Eye (tissue), 1 donor: ENCODE measurements around the gene IZUMO4.
"Not testable (repeated sequence)": the region's sequence is repeated elsewhere in the genome, so short reads cannot be mapped to it uniquely, and the experiment has no call there.

Experiments used
- DNase-seq: peaks from one replicate; pipeline ENCODE4 v3.0.0-alpha.2; 2015

Gene IZUMO4

DNA sequence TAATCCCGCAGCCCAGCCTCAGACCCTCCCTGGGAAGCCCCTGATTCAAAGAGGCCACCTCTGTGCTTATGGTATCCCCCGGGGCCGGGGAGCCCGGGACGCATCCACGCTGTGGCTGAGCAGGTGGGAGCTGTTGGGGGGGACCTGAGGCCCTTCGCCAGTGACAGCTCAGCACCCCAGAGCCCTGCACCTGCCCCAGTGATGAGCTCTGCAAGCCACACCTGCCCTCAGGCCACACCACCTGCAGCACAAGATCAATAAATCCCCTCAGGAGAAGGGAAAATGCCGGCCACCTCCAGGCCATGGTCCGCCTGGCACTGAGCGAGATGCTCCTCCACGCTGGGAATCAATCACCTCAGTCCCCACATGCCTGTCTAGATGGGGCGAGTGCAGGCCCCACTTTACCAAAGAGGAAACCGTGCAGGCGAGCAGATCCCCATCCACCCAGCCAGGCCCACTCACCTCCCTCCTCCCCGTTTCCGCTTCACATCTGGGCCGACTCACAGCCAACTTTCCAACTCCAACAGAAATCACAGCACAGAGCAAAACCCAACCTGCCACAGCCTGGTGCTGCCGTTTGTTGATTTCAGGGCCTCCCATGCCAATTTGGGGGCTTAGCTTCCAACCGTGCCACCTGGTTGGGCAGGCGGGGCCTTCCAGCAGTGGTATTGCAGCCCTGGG is 13.4 kb upstream of the IZUMO4 start:
- DNase-seq = no peak

DNA sequence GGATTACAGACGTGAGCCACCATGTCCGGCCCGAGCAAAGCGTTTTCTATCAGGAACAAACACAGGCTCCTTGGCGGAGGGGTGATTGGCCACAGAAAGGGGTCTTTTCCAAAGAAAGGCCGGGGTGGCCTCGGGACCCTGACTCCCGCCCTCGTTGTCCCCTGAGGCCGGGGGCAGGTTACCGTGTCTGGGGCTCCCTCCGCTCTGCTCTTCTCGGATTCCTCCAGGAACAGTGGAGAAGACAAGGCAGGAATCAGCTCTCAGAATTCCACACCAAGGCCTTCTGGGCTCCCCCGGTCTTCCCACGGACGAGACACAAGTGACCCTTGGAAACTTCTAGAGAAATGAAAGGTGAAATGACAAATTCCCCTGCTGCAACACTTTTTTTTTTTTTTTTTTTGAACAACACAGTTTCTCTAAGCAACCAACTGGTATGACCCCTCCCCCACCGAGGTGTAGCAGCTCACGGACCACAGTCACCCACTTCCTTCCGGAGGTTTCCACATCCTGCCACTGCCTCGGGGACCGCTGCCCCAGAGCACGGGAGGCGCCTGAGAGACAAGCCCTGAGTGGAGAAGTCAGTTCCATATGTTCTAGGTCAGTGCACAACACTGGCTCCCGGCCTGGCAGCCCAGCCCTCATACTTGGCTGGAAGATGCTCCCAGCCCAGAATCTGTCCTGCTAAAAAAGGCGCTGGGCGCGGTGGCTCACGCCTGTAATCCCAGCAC is 11.6 kb upstream of the IZUMO4 start:
- DNase-seq = no peak

- DNase-seq = not testable (repeated sequence)
Measured at GRCh38 chr19:2086695-2087620, 9.8 kb upstream of the IZUMO4 start.

GRCh38 chr19:2087621-2088100 is 9.1 kb upstream of the IZUMO4 start:
- DNase-seq = no peak

DNA sequence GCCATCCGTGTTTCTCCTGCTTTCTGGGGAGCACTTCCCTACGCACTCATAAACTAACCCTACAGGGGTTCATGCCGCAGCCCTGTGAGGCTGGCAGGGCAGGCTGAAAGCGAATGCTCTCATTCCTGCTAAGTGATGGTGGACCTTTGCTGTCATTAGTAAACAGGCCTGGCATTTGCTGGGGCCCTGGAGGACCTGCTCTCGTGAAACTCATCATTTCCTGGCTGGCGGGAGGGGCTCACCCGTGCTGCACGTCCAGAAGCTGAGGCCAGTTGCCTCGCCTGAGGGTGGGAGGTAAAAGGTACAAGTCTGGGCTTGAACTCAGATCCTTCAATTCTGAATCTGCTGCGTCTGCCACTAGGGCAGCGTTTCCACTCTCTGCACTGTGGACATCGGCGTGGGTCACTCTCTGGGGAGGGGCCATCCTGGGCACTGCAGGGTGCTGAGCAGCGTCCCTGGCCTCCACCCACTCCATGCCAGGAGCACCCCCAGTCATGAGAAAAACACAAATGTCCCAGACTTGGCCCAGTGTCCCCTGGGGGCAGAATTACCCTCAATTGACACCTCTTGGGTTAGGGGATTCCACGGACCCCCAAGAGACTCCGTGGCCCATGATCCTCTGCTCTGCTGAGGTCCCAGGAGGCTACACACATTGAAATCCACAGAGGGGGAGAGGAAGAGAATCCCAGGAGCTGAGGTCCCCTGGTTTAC is 7.6 kb upstream of the IZUMO4 start:
- no peak for DNase-seq

DNA sequence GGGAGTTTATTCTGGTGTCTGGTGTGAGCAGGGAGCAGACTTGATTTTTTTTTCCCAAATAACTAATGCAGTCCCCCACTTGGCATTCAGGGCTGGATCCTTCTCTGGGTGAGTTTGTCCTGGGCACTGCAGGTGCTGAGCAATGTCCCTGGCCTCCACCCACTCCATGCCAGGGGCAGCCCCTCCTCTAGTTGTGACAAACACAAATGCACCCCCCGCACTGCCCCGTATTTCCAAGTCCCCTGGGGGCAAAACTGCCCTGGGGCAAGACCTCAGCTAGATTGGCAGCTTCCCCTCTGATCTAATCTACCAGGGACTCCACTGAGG is 7.0 kb upstream of the IZUMO4 start:
- no peak for DNase-seq

DNA sequence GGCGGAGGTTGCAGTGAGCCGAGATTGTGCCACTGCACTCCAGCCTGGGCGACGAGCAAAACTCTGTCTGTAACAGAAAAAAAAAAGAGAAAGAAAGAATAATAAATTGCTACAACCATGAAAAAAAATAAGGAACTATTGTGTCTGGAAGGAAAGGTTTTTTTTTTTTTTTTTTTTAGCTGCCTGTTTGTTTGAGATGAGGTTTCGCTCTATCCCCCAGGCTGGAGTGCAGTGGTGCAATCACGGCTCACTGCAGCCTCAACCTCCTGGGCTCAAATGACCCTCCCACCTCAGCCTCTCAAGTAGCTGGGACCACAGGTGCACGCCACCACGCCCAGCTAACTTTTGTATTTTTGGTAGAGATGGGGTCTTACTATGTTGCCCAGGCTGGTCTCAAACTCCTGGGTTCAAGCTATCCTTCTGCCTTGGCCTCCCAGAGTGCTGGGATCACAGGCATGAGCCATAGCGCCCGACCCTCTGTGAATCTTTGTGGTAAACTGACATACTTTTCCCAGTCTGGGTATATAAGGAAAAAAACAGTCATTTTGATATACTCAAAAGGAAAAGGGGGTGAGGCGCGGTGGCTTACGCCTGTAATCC is 4.7 kb upstream of the IZUMO4 start:
- DNase-seq = not testable (repeated sequence)

- no peak for DNase-seq
Measured at GRCh38 chr19:2096034-2096479, 658 bp upstream of the IZUMO4 start, which contains the start of gene MOB3A. Gene MOB3A (minus strand): TSS chr19:2096326. CDS start chr19:2078560, 17,766 bp downstream.

- DNase-seq = no peak
Measured at GRCh38 chr19:2097203-2097885, 629 bp downstream of the IZUMO4 start.

DNA sequence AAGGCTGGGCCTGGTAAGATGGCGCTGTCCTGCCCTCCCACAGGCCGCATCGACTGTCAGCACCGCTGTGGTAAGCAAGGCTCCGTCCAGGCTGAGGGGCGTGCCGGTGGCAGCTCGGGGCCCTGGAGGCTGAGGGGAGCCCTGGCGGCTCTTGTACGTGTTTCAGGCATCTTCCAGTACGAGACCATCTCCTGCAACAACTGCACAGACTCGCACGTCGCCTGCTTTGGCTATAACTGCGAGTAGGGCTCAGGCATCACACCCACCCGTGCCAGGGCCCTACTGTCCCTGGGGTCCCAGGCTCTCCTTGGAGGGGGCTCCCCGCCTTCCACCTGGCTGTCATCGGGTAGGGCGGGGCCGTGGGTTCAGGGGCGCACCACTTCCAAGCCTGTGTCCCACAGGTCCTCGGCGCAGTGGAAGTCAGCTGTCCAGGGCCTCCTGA is 1.2 kb downstream of the IZUMO4 start:
- DNase-seq = no peak

DNA sequence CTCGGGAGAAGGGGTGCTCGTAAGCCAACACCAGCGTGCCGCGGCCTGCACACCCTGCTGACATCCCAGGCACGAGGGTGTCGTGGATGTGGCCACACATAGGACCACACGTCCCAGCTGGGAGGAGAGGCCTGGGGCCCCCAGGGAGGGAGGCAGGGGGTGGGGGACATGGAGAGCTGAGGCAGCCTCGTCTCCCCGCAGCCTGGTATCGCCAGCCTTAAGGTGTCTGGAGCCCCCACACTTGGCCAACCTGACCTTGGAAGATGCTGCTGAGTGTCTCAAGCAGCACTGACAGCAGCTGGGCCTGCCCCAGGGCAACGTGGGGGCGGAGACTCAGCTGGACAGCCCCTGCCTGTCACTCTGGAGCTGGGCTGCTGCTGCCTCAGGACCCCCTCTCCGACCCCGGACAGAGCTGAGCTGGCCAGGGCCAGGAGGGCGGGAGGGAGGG is 2.4 kb downstream of the IZUMO4 start:
- no peak for DNase-seq

DNA sequence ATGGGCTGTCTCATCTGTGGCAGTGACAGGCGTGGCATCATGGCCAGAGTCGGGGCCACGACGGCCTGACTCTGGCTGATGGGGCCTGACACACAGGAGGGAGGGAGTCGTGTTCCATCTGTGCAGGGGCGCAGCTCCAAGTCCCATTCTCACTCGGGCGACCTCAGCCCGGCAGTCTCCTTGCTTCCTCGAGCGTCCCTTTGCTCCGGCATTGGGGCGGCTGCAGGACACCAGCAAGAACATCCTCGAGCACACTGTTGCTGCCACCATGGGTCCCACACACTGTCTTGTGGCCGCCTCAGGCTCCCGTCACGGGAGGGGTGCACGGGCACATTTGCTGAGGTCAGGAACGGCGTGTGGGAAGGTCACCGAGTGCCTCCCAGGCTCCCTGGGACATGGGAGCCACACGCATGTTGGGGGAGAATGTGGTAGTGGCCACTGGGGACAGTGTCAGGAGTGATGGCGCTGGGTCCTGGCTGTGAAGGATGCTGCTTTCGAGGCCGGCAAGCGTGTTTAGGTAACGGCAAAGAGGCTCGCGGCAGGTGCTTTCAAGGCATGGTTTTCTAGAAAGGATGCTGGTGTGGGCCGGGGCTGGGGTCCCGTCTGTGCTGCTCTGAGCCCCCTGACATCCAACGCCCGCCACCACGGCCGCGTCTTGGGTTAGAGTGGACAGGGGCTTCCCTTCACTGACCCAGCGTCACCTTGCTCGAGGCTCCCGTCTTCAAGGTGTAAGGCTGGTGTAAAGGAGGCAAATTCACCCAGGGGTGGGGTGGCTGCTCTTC is 3.4 kb downstream of the IZUMO4 start:
- no peak for DNase-seq

GRCh38 chr19:2100719-2101061 is 4.0 kb downstream of the IZUMO4 start:
- no peak for DNase-seq

- no peak for DNase-seq
Measured at GRCh38 chr19:2101417-2102335, 5.0 kb downstream of the IZUMO4 start.

DNA sequence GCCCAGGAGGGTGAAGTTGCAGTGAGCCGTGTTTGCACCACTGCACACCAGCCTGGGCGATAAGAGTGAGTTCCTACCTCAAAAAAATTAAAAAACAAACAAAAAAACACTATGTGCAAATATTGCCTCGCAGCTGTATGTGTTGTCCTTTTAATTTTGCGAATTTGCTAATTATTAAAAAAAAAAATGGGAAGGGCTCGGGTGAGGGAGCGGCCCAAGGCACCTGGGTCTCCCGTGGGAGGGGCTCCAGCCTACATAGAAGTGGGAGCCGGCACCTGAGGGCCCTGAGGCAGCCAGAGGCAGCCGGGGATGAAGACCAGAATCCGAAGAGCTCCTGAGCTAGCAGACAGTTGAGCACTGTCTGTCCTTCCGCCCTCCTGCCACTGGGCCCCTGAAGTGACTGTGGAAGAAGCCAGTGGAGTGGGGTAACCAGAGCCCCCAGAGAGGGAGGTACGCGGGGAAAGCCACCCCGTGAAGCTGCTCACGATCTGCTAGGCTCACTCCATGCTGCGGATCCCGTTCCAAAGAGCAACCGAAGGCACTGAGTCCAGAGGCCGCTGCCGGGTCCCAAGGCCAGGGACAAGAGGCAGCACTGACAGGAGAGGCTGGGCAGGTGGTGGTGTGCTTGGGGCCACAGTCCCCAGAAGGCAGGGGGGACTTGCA is 6.5 kb downstream of the IZUMO4 start:
- DNase-seq = no peak

DNA sequence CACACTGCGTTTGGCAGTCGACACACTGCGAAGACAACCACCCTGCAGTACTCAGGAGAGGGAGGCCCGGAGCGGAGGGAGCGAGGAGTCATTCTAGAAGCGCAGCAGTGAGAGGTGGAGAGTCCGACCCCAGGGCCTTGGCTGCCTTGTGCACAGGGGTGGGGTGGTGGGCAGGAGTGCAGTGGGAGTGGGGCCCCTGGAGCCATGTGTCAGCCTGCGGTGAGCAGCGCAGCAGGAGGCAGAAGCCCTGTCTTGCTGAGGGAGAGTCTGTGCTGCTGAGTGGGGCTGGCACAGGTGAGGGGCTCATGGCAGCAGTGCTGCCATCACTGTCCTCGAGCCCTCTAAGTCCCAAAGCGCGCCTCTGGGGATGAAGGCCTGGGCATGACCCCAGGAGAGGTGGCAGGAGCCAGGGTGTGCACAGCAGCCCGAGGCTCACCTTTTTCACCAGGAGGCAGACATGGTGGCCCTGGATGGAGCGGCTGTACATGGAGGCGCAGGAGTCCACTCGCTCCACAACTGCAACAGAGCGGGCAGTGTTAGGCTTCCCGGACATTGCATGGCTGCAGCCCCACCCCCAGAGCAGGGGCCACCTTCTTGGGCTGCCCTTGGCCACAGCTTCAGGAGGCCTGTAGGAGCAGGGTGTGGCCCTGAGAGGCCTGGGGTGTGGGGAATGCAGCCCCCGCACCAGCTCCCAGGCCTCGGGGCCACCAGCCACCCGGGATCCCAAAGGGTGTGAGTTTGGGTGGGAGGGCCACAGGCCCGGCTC is 11.7 kb downstream of the IZUMO4 start:
- DNase-seq = no peak

DNA sequence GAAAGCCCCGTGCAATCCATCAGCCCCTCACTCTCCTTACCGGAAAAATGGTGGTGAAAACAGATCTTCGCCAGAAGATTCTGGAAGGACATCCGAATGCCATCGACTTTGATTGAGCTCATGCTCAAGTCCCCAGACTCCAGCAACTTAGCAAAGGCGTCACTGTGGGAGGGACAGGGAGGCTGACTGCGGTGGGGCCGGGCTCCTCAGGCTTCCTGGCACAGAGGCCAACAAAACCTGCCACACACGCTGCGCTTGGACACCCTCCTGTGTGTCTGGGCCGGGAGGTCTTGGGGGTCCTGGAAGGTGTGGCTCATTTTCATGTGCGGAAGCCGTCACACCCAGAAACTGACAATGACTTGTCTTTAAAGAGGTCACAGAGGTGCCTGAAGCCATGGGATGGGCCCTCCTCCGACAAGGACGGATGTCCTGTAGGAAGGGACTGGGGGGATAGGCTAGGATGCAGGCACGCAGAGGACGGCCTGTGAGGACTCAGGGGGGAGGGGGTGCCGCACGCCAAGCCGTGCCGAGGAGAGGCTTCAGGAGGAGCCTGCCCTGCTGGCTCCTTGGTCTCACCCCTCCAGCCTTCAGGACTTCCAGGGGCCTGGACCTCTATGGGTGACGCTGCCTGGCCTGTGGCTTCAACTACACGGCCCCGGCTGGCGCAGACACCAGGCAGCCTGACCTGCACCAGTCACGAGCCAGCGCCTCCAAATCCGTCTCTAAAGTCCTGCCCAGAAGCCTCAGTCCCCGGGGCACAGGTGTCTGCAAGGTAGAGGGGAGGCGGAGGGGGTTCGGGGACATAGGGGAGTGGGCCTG is 12.5 kb downstream of the IZUMO4 start:
- no peak for DNase-seq
